IPS-20b (cell line): ENCODE data around the gene DDC.
"Not testable (repeated sequence)": the region's sequence is repeated elsewhere in the genome, so short reads cannot be mapped to it uniquely, and the experiment has no call there.

Source experiments
- H3K27ac ChIP-seq: one replicate; pipeline ENCODE4 v1.5.1; 2013; ENCODE audit warnings: low read length
- H3K27me3 ChIP-seq: 2 replicates; pipeline ENCODE4 v1.6.1; 2013; ENCODE audit warnings: mild to moderate bottlenecking, low read length, inconsistent platforms; ENCODE audit not compliant: insufficient read depth
- H3K36me3 ChIP-seq: 2 replicates; pipeline ENCODE4 v1.6.1; 2013; ENCODE audit warnings: low read depth, mild to moderate bottlenecking, inconsistent platforms, low read length, moderate library complexity; ENCODE audit not compliant: insufficient read depth
- H3K4me1 ChIP-seq: 2 replicates; pipeline ENCODE4 v1.6.1; 2013; ENCODE audit warnings: mild to moderate bottlenecking, control low read depth, inconsistent platforms, low read length, moderate library complexity; ENCODE audit not compliant: insufficient read depth
- H3K4me3 ChIP-seq: 2 replicates; pipeline ENCODE4 v1.5.1; 2013; ENCODE audit warnings: mild to moderate bottlenecking, low read length, inconsistent platforms
- H3K9ac ChIP-seq: 2 replicates; pipeline ENCODE4 v1.6.1; 2013; ENCODE audit warnings: low read depth, mild to moderate bottlenecking, inconsistent platforms, low read length, moderate library complexity
- H3K9me3 ChIP-seq: 2 replicates; pipeline ENCODE4 v1.6.1; 2013; ENCODE audit warnings: mild to moderate bottlenecking, low read depth, low read length, inconsistent platforms; ENCODE audit not compliant: insufficient read depth

The DDC gene

DNA sequence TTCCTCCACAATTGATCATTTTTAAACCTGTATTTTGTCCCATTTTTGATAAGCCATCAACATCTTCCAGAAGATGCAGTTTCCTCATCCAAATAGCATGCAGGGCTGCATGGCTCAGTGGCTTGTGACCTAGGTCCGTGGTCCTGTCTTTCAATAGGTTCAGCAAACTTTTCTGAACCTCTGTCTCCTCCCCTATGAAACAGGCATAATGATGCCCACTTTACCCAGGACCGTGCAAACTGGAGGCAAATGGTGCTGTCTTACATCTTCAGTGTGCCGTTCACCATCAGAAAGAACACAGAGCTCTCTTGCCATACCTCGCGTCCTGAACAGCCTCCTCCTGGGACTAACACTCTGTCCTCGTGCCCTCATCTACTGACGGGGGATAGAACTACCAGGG is 92.8 kb downstream of the DDC start:
- H3K9ac ChIP-seq = no peak overlapping the region
- no peak overlapping the region for H3K27ac ChIP-seq

DNA sequence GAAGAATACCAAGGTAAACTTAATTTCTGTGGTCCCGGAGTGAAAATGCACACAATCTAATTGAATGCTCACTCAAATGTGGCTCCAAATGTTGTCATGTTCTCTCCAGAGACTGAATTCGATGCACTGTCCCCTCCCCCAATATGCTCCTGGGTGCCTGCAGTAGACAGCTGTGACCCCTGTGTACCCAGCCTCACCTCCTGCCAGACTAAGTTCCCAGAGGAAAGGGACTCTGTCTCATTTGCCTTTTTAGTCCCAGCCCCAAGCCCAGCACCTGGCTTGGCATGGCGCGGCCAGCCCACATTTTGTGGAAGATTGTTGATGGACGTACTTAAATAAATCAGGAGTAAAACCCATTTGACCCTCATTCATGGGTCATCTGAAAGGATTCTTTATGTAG is 93.2 kb downstream of the DDC start:
- Histone ChIP-seq H3K9ac (no peak overlapping the region), H3K4me3 (no peak overlapping the region), H3K27ac (no peak overlapping the region), H3K4me1 (no peaks in the 10 kb centered on the region), H3K27me3 (peaks cover 18% of the 10 kb centered on the region), H3K9me3 (no peaks in the 10 kb centered on the region), H3K36me3 (no peaks in the 10 kb centered on the region)

More for the DNA sequence above, 92.8 kb downstream of the DDC start:
- no peaks in the 10 kb centered on the region for H3K9me3 ChIP-seq
- H3K27me3 ChIP-seq = peaks cover 13% of the 10 kb centered on the region
- H3K4me1 ChIP-seq = no peaks in the 10 kb centered on the region
- no peak overlapping the region for H3K4me3 ChIP-seq
- no peaks in the 10 kb centered on the region for H3K36me3 ChIP-seq

DNA sequence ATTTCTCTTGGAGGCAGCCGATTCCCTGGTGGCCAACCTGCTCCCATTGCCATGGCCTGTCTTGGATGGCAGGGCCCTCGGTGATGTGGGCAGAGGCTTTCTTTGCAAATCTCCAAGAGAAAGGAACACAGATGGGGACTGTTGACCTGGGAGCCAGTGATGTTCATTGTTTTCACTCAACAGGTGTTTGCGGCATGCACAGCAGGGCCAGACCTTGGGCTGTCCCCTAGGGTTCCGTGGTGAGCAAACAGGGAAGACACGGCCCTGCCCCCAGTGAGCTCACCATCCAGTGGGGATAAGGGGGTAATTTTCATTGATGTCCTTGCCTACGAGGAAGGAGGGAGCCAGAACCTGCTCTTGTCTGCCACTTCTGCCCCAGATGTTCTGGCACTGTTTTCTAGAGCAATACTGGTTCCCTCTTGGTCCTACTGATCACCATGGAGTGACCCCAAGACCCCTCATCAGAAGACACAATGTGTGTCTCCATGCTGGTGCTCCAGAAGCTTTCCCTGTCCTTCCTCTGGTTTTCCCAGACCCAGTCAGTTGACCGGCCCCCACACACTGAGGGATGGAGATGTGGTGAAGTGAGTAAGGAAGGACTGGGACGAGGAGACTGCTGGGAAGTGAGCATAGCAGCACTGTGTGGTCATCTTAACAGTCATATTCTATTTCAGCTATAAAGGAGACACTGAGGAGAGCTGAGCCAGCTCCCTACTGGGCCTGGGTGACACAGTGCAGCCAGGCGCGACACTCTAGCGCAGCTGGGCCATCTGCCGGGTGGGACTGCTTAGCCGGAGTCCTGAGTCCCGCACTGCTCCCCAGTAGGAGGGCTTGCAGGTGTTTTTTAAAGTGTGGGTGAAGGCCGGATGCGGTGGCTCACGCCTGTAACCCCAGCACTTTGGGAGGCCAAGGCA is 94.7 kb downstream of the DDC start:
- H3K27me3 ChIP-seq = peaks cover 25% of the 10 kb centered on the region
- H3K4me1 ChIP-seq = no peaks in the 10 kb centered on the region
- H3K36me3 ChIP-seq = no peaks in the 10 kb centered on the region
- H3K9ac ChIP-seq = no peak overlapping the region
- no peak overlapping the region for H3K27ac ChIP-seq
- H3K9me3 ChIP-seq = no peaks in the 10 kb centered on the region
- H3K4me3 ChIP-seq = no peak overlapping the region

- no peak overlapping the region for H3K9ac ChIP-seq
- H3K4me3 ChIP-seq = no peak overlapping the region
- H3K27ac ChIP-seq = no peak overlapping the region
- H3K4me1 ChIP-seq = no peaks in the 10 kb centered on the region
- H3K9me3 ChIP-seq = no peaks in the 10 kb centered on the region
- no peaks in the 10 kb centered on the region for H3K36me3 ChIP-seq
- peaks cover 25% of the 10 kb centered on the region for H3K27me3 ChIP-seq
Measured at GRCh38 chr7:50469181-50469580, 96.0 kb downstream of the DDC start.

DNA sequence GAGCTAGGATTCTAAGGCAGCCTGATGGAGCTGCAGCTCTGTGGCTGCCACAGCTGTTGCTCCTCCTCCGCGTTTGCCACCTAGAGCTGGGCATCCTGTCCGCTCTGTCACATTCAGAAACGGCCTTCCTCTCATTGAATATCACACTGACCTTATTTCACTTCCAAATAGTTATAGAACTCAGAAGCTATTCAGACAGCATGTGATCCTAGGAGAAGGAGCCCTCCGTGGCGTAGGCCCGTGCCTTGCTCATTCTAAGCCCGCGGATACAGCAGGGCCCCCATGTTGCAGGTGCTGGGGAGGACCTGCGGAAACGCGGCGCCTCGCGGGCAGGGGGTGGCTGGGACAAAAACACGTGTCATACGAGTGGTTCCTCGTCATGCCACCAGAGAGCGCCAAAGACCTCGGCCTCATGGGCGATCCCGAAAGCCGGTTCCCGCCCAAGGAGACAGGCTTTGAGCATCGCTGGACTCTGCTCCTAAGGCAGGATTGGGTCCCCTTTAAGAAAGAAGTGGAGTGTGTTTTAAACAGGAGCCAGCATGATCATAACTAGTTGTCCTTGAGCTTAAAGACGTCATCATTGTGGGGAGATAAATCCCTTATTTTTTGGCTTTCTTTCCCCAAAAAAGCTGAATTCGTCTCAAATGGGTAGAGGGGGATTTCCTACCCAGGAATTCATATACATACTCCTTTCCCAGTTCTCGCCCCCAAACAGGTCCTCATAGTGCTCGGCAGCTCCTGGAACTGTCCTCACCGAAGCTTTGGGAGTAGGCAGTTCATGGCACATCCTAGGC is 97.2 kb downstream of the DDC start:
- Histone ChIP-seq H3K27ac (no peak overlapping the region), H3K27me3 (peaks cover 25% of the 10 kb centered on the region), H3K9ac (no peak overlapping the region), H3K36me3 (no peaks in the 10 kb centered on the region), H3K4me1 (no peaks in the 10 kb centered on the region), H3K4me3 (no peak overlapping the region), H3K9me3 (no peaks in the 10 kb centered on the region)

DNA sequence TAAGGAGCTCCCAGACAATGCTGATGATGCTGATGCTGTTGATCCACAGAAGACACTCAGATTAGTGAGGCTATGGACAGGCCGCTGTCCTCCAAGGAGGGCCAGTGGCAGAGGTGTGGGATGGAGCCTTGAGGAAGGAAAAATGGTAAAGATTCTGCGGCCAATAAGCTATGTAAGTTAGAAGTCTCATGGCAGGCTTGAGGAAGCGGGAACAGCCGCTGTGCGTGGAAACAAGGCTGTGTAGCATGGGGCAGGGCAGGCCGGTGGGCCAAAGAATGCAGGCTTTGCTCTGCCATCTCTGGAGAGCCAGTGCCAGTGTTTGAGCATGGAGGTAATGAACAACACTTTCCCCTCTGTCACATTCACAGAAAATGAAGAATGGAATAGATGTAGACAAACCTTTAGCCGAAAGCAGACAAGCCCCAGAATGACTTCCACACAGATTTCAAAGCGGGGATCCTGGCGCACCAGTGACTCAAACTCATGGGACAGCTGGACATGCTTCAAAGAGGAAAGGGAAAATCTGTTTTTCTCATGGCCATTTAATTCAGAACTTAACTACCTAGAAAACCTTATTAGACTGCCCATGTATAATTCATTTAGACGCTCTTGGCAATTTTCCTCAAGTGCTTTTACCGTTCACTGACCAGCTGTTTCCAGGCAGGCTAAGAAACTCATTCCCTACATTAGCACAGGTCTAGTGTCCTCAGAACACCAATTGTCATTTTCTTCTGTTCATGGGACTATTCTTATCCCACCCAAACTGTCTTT is 98.2 kb downstream of the DDC start:
- Histone ChIP-seq H3K9me3 (no peaks in the 10 kb centered on the region), H3K36me3 (no peaks in the 10 kb centered on the region), H3K4me3 (no peak overlapping the region), H3K27ac (no peak overlapping the region), H3K27me3 (peaks cover 25% of the 10 kb centered on the region), H3K4me1 (no peaks in the 10 kb centered on the region), H3K9ac (no peak overlapping the region)

DNA sequence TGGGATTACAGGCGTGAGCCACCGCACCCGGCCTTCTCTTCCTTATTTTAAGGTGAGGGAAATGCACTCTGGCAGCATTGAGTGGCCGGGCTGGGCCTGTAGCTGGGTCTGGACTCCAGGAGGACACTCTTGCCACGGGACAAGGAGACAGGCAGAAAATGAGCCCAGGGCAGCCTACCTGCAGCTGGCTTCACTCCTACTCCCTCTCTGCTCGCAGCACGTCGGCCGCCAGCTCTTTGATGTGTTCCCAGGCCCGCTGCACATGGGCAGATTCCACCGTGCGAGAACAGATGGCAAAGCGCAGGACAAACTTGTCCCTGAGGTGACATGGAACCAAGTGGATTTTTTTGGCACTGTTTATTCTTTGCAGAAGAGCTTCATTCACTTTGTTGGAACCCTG is 102.2 kb downstream of the DDC start:
- Histone ChIP-seq H3K9ac (no peak overlapping the region), H3K9me3 (0 out of 2 replicates have a peak, but pooled peaks cover 4% of the 10 kb centered on the region), H3K4me1 (no peaks in the 10 kb centered on the region), H3K27me3 (peaks cover 18% of the 10 kb centered on the region), H3K27ac (no peak overlapping the region), H3K4me3 (no peak overlapping the region), H3K36me3 (no peaks in the 10 kb centered on the region)

DNA sequence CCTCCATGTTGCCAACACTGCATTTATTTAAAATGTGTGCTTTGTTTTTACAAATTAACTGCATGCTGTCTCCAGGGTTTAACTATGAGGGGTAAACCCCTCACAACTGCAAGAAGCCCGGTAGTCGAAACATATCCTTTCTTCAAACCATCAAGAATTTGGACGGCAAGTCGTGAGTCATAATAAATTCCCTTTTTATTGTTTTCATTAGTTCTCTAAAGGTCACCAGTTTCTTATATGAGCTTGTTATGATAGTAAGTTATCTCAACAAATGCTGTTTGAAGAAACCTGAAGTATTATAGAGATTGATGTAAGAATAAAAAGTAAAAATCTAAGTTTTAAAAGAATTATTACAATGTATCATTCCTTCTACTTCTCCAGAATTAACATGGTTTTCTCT is 102.8 kb downstream of the DDC start:
- Histone ChIP-seq H3K4me1 (no peaks in the 10 kb centered on the region), H3K9me3 (0 out of 2 replicates have a peak, but pooled peaks cover 5% of the 10 kb centered on the region), H3K36me3 (no peaks in the 10 kb centered on the region), H3K9ac (no peak overlapping the region), H3K27me3 (peaks cover 11% of the 10 kb centered on the region), H3K27ac (no peak overlapping the region), H3K4me3 (no peak overlapping the region)

DNA sequence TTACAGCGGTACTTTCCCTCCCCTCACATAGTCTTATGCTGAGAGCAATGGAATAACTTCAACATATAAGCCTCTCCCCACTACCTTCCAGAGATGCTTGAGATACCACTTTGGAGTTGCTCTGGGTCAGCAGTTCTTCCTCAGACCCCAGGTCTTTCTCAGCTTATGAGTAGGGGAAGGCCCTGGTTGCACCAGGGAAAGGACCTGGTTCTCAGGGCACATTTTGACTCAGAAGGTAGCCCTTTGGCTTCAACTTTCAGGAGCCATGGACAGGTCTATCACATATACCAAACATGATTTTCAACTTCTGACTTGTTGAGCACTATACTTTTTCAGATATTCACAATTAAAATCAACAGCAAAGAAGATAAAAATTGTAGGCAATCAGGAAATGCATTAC is 103.5 kb downstream of the DDC start:
- no peak overlapping the region for H3K4me3 ChIP-seq
- H3K36me3 ChIP-seq = no peaks in the 10 kb centered on the region
- 0 out of 2 replicates have a peak, but pooled peaks cover 5% of the 10 kb centered on the region for H3K9me3 ChIP-seq

DNA sequence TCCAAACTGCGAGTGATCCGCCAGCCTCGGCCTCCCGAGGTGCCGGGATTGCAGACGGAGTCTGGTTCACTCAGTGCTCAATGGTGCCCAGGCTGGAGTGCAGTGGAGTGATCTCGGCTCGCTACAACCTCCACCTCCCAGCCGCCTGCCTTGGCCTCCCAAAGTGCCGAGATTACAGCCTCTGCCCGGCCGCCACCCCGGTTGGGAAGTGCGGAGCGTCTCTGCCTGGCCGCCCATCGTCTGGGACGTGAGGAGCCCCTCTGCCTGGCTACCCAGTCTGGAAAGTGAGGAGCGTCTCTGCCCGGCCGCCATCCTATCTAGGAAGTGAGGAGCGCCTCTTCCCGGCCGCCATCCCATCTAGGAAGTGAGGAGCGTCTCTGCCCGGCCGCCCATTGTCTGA is 106.0 kb downstream of the DDC start:
- H3K4me1 ChIP-seq, H3K36me3 ChIP-seq, H3K27me3 ChIP-seq, H3K4me3 ChIP-seq, H3K27ac ChIP-seq, H3K9ac ChIP-seq, H3K9me3 ChIP-seq: not testable (repeated sequence)

More for the DNA sequence above, 103.5 kb downstream of the DDC start:
- no peaks in the 10 kb centered on the region for H3K4me1 ChIP-seq
- H3K9ac ChIP-seq = no peak overlapping the region
- no peak overlapping the region for H3K27ac ChIP-seq
- H3K27me3 ChIP-seq = peaks cover 4% of the 10 kb centered on the region; the same call in 1 of the 2 replicates

DNA sequence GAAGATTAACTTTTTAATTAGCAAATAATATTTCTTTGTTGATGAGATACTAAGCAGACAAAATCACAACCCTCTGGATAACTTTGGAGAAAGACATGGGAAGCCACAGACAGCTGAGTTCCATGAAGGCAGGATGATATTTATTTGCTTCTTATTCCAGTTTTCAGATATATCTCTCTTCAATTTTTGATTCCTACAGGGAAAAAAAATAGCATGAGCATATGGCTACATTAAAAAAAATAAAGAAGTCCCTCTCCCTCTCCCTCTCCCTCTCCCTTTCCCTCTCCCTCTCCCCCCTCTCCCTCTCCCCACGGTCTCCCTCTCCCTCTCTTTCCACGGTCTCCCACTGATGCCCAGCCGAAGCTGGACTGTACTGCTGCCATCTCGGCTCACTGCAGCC is 106.6 kb downstream of the DDC start:
- not testable (repeated sequence) for H3K27me3 ChIP-seq, H3K9me3 ChIP-seq, H3K4me3 ChIP-seq, H3K27ac ChIP-seq, H3K4me1 ChIP-seq, H3K9ac ChIP-seq, H3K36me3 ChIP-seq
